HEK293 (cell line): ENCODE measurements around the gene FDX2.

Source experiments
- CTCF ChIA-PET: fragments of 350-600 bp; formaldehyde crosslinking; extraction: SDS; loops from one replicate; lab custom pipeline; 2021; ENCODE audit warnings: antibody characterized with exemption; lab: Yijun Ruan, JAX
- POLR2A ChIA-PET: fragments of 300-600 bp; formaldehyde crosslinking; extraction: SDS; loops from one replicate; lab custom pipeline; 2020; ENCODE audit warnings: antibody characterized with exemption, inconsistent platforms; lab: Yijun Ruan, JAX
- H3K27ac ChIP-seq: fragments of 200-500 bp; sonication (Bioruptor generic); 2 replicates; pipeline ENCODE4 v1.5.1; 2014; ENCODE audit warnings: low read depth, low read length, control low read depth, inconsistent platforms; ENCODE audit errors: extremely low read depth
- H3K36me3 ChIP-seq, 2 experiments: fragments of 200-500 bp in 1 of 2; sonication (Bioruptor generic) in 1 of 2; 1 replicate in 1 of 2; 2 replicates in 1 of 2; pipeline ENCODE4 v1.5.1; 2014 to 2017; ENCODE audit warnings: inconsistent platforms in 2 of 2, low read length in 2 of 2; ENCODE audit not compliant: control insufficient read depth in 2 of 2, insufficient read depth in 1 of 2
- H3K4me1 ChIP-seq: fragments of 200-500 bp; sonication (Bioruptor generic); 2 replicates; pipeline ENCODE4 v1.5.1; 2014; ENCODE audit warnings: mild to moderate bottlenecking, low read length, inconsistent platforms; ENCODE audit not compliant: control insufficient read depth, insufficient read depth
- H3K4me3 ChIP-seq: 2 replicates; pipeline ENCODE4 v1.5.1; 2011; ENCODE audit warnings: low read depth, mild to moderate bottlenecking, control low read depth, low read length, moderate library complexity
- H3K9me3 ChIP-seq: fragments of 200-500 bp; sonication (Bioruptor generic); 2 replicates; pipeline ENCODE4 v1.5.1; 2014; ENCODE audit warnings: low read depth, low read length, inconsistent platforms; ENCODE audit not compliant: control insufficient read depth, insufficient read depth
- BCL11B ChIP-seq: fragments of 450-650 bp; formaldehyde crosslinking; IDR thresholded peaks from 2 replicates; pipeline ENCODE4 v1.5.1; 2016; ENCODE audit warnings: low read depth, missing biosample characterization, missing genetic modification characterization
- HOXD13 ChIP-seq: sonication (generic); formaldehyde crosslinking; IDR thresholded peaks from 2 replicates; pipeline ENCODE4 v1.8.0; 2022; ENCODE audit warnings: missing genetic modification reagents, borderline replicate concordance
- IKZF3 ChIP-seq: fragments of 450-650 bp; IDR thresholded peaks from 2 replicates; pipeline ENCODE4 v1.5.0; 2018; ENCODE audit warnings: missing biosample characterization, mild to moderate bottlenecking, missing genetic modification characterization, moderate library complexity
- SALL2 ChIP-seq: fragments of 450-650 bp; formaldehyde crosslinking; IDR thresholded peaks from 2 replicates; pipeline ENCODE4 v1.5.0; 2017; ENCODE audit warnings: missing biosample characterization, mild to moderate bottlenecking, missing genetic modification characterization, borderline replicate concordance
- ZBTB20 ChIP-seq: fragments of 450-650 bp; formaldehyde crosslinking; IDR thresholded peaks from 2 replicates; pipeline ENCODE4 v1.5.1; 2016; ENCODE audit warnings: missing biosample characterization, missing genetic modification characterization
- ZEB2 ChIP-seq: fragments of 450-650 bp; formaldehyde crosslinking; IDR thresholded peaks from 2 replicates; pipeline ENCODE4 v1.5.1; 2016; ENCODE audit warnings: missing biosample characterization, missing genetic modification characterization
- ZFHX2 ChIP-seq: fragments of 450-650 bp; formaldehyde crosslinking; conservative IDR thresholded peaks from 2 replicates; pipeline ENCODE4 v1.5.1; 2016; ENCODE audit warnings: missing biosample characterization, missing genetic modification characterization
- ZNF623 ChIP-seq: fragments of 450-650 bp; formaldehyde crosslinking; IDR thresholded peaks from 2 replicates; pipeline ENCODE4 v1.5.1; 2016; ENCODE audit warnings: missing biosample characterization, missing genetic modification characterization
- ZNF629 ChIP-seq: fragments of 450-650 bp; formaldehyde crosslinking; IDR thresholded peaks from 2 replicates; pipeline ENCODE4 v1.5.1; 2017; ENCODE audit warnings: missing biosample characterization, missing genetic modification characterization
- TF ChIP-seq, protein P1 (sequence below): fragments of 450-650 bp; formaldehyde crosslinking; IDR thresholded peaks from 2 replicates; pipeline ENCODE4 v1.5.1; 2016; ENCODE audit warnings: missing biosample characterization, missing genetic modification characterization
- TF ChIP-seq, protein P2 (sequence below): fragments of 450-650 bp; formaldehyde crosslinking; IDR thresholded peaks from 2 replicates; pipeline ENCODE4 v1.5.1; 2016; ENCODE audit warnings: missing biosample characterization, missing genetic modification characterization
- TF ChIP-seq, protein P3 (sequence below): fragments of 450-650 bp; formaldehyde crosslinking; IDR thresholded peaks from 2 replicates; pipeline ENCODE4 v1.5.1; 2016; ENCODE audit warnings: missing biosample characterization, missing genetic modification characterization
- TF ChIP-seq, protein P4 (sequence below): fragments of 450-650 bp; formaldehyde crosslinking; IDR thresholded peaks from 2 replicates; pipeline ENCODE4 v1.5.1; 2016; ENCODE audit warnings: missing biosample characterization, missing genetic modification characterization

FDX2 gene

DNA sequence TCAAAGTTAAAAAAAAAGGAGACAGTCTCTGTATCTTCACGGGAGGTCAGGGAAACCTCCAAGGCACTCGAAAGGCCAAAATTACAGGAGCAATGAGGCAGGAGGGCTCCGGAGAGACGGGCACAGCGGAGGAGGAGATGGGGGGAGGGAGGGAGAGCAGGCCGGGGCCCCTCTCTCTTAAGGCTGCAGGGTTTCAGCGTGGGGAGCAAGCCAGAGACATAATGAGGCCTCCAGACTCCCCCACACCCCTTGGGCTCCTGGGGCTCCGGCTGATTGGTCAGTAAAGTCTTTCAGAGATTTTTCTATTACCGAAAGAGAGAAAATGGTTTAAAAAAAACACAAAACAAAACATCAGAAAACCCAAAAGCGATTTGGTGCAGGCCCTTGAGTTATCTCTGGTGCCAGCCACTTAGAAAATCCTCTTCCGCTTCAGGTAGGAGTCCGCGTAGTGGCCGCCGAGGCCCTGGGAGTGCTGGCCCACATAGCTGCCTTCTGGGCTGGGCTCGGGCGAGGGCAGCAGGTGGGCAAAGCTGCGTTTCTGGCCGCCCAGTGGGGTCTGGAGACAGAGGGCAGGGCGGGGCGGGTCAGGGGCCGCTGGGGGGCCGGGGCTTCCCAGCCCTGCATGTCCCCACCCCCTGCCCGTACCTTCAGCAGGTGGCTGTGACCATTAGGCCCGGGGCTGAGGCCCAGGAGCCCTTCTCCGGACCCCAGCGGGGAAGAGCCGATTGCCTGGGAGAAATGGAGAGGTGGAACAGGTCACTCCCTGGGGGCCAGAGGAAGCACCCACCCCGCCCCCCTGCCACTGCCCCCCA is 1.4 kb upstream of the FDX2 start:
- CTCF ChIA-PET = interaction anchor here (0.6 to 1.1 kb wide), 3 partner anchors 18 to 71 kb away, joined by 3 to 6 read pairs (median 4); no protein-coding TSS in a partner anchor
- POLR2A ChIA-PET = interaction anchor here (0.7 to 1.6 kb wide), 6 partner anchors 16 to 206 kb away, joined by 3 to 6 read pairs (median 4); partner anchors contain the start of genes ICAM5, P2RY11, RAVER1 and TYK2
- no peak for TF ChIP-seq ZNF623 (tag by site-specific recombination)
- TF ChIP-seq ZNF629 (tag by site-specific recombination) = no peak
- 0 out of 2 replicates have a peak, but pooled peaks have one; percentile 14 for TF ChIP-seq IKZF3
- H3K9me3 ChIP-seq = no peaks in the 10 kb centered on the region
- H3K27ac ChIP-seq = no peak overlapping the region; the same call in 1 of the 2 replicates
- peaks cover 13 to 69% of the 10 kb centered on the region in 2 experiments; a peak in 2 of 3 replicates for H3K36me3 ChIP-seq
- peaks cover 3% of the 10 kb centered on the region for H3K4me1 ChIP-seq
- H3K4me3 ChIP-seq = no peak overlapping the region

DNA sequence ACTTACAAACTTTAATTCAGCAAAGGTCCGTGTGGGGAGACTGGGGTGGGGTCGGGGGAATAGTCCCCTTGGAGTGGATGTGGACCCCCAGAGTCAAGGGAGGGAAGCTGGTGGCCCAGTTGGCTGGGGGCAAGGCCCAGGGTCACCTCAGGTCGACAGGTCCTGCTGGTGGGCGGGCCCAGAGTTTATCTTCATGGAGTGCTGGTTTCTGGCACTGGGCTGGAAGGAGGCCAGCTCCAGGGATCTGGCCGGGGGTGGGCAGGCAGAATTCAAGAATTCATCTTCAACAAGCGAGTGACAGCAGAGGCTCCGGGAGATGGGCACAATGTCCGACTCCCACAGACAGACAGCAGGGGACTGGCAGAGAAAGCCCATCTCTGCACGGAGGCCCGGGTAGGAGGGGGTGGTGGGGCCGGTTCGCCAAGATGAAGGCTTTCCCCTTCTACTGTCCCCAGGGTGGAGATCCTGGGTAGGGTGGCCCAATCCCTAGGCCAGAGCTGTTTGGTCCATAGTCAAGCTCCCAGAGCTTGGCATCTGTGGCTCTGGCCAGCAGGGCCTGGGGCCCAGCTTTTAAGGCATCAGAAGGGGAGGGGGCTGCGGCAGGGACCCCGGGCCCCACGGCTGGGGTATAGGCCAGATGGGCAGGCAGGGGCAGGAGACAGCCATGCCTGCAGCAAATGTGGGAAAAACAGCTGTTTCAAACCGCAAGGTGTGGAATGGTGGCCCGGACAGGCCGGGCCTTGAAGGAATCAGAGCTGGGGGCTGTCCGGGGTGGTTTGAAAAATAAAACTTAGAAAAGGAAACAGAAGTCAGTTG is 622 bp upstream of the FDX2 start:
- peak overlapping the region; percentile 68; the same call in 1 of the 2 replicates for H3K27ac ChIP-seq
- no peak overlapping the region; the same call in 1 of the 2 replicates for H3K4me3 ChIP-seq
- POLR2A ChIA-PET = interaction anchor here (0.8 to 1.6 kb wide), 7 partner anchors 8 to 205 kb away, joined by 3 to 7 read pairs (median 3); partner anchors contain the start of genes ICAM1, ICAM4, P2RY11 and RAVER1
- H3K9me3 ChIP-seq = no peaks in the 10 kb centered on the region
- TF ChIP-seq, protein P1, sequence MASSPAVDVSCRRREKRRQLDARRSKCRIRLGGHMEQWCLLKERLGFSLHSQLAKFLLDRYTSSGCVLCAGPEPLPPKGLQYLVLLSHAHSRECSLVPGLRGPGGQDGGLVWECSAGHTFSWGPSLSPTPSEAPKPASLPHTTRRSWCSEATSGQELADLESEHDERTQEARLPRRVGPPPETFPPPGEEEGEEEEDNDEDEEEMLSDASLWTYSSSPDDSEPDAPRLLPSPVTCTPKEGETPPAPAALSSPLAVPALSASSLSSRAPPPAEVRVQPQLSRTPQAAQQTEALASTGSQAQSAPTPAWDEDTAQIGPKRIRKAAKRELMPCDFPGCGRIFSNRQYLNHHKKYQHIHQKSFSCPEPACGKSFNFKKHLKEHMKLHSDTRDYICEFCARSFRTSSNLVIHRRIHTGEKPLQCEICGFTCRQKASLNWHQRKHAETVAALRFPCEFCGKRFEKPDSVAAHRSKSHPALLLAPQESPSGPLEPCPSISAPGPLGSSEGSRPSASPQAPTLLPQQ (tag by site-specific recombination) = 0 out of 2 replicates have a peak, but pooled peaks have one; percentile 21
- 0 out of 2 replicates have a peak, but pooled peaks have one; percentile 8 for TF ChIP-seq ZEB2 (tag by site-specific recombination)
- TF ChIP-seq ZBTB20 (tag by site-specific recombination) = peak; percentile 19; the same call in 1 of the 2 replicates
- TF ChIP-seq, protein P2, sequence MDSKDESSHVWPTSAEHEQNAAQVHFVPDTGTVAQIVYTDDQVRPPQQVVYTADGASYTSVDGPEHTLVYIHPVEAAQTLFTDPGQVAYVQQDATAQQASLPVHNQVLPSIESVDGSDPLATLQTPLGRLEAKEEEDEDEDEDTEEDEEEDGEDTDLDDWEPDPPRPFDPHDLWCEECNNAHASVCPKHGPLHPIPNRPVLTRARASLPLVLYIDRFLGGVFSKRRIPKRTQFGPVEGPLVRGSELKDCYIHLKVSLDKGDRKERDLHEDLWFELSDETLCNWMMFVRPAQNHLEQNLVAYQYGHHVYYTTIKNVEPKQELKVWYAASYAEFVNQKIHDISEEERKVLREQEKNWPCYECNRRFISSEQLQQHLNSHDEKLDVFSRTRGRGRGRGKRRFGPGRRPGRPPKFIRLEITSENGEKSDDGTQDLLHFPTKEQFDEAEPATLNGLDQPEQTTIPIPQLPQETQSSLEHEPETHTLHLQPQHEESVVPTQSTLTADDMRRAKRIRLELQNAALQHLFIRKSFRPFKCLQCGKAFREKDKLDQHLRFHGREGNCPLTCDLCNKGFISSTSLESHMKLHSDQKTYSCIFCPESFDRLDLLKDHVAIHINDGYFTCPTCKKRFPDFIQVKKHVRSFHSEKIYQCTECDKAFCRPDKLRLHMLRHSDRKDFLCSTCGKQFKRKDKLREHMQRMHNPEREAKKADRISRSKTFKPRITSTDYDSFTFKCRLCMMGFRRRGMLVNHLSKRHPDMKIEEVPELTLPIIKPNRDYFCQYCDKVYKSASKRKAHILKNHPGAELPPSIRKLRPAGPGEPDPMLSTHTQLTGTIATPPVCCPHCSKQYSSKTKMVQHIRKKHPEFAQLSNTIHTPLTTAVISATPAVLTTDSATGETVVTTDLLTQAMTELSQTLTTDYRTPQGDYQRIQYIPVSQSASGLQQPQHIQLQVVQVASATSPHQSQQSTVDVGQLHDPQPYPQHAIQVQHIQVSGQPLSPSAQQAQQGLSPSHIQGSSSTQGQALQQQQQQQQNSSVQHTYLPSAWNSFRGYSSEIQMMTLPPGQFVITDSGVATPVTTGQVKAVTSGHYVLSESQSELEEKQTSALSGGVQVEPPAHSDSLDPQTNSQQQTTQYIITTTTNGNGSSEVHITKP (tag by site-specific recombination) = peak; percentile 43
- TF ChIP-seq ZFHX2 (tag by site-specific recombination) = 0 out of 2 replicates have a peak, but pooled peaks have one; percentile 24
- TF ChIP-seq, protein P3, sequence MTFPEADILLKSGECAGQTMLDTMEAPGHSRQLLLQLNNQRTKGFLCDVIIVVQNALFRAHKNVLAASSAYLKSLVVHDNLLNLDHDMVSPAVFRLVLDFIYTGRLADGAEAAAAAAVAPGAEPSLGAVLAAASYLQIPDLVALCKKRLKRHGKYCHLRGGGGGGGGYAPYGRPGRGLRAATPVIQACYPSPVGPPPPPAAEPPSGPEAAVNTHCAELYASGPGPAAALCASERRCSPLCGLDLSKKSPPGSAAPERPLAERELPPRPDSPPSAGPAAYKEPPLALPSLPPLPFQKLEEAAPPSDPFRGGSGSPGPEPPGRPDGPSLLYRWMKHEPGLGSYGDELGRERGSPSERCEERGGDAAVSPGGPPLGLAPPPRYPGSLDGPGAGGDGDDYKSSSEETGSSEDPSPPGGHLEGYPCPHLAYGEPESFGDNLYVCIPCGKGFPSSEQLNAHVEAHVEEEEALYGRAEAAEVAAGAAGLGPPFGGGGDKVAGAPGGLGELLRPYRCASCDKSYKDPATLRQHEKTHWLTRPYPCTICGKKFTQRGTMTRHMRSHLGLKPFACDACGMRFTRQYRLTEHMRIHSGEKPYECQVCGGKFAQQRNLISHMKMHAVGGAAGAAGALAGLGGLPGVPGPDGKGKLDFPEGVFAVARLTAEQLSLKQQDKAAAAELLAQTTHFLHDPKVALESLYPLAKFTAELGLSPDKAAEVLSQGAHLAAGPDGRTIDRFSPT (tag by site-specific recombination) = peak; percentile 16; the same call in 1 of the 2 replicates
- TF ChIP-seq, protein P4, sequence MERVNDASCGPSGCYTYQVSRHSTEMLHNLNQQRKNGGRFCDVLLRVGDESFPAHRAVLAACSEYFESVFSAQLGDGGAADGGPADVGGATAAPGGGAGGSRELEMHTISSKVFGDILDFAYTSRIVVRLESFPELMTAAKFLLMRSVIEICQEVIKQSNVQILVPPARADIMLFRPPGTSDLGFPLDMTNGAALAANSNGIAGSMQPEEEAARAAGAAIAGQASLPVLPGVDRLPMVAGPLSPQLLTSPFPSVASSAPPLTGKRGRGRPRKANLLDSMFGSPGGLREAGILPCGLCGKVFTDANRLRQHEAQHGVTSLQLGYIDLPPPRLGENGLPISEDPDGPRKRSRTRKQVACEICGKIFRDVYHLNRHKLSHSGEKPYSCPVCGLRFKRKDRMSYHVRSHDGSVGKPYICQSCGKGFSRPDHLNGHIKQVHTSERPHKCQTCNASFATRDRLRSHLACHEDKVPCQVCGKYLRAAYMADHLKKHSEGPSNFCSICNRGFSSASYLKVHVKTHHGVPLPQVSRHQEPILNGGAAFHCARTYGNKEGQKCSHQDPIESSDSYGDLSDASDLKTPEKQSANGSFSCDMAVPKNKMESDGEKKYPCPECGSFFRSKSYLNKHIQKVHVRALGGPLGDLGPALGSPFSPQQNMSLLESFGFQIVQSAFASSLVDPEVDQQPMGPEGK (tag by site-specific recombination) = 0 out of 2 replicates have a peak, but pooled peaks have one; percentile 42
- no peak for TF ChIP-seq HOXD13
- no peak for TF ChIP-seq BCL11B
- no peak for TF ChIP-seq SALL2
- peaks cover 13 to 63% of the 10 kb centered on the region in 2 experiments; a peak in 2 of 3 replicates for H3K36me3 ChIP-seq
- CTCF ChIA-PET = interaction anchor here (0.6 to 2.4 kb wide), 2 partner anchors 57 to 72 kb away, joined by 3 to 8 read pairs; no protein-coding TSS in a partner anchor
- peaks cover 3% of the 10 kb centered on the region for H3K4me1 ChIP-seq
